ENCODE data around the gene PTPA. TPM values are rescaled to one million over a fixed set of nuclear protein-coding genes. Genes with fewer than 3 reads are reported as not detected.

Gene PTPA
- total and polyA plus RNA-seq, 2 experiments from 2014 or later: 60.9 to 72.3 TPM

- Histone ChIP-seq H3K9me2 (replicated peaks; ENCODE audit: insufficient read depth) (no peaks in the 10 kb centered on the region), H4K20me1 (ENCODE audit: insufficient read depth, poor library complexity, severe bottlenecking) (no peaks in the 10 kb centered on the region), H3K27me3 (no peaks in the 10 kb centered on the region), H3K9me3 (ENCODE audit: low read depth) (no peaks in the 10 kb centered on the region), H3K4me2 (no peak overlapping the region), H3K4me3 (no peak overlapping the region), H2AFZ (no peak overlapping the region), H3K36me3 (replicated peaks; ENCODE audit: insufficient read depth, low read depth) (no peaks in the 10 kb centered on the region), H3K79me2 (peaks cover 20% of the 10 kb centered on the region), H3K27ac (no peak overlapping the region), H3K4me1 (ENCODE audit: insufficient read depth) (peaks cover 32% of the 10 kb centered on the region)
- DNase-seq (ENCODE audit: low spot score): no peak
- TF ChIP-seq EZH2phosphoT487 (IDR thresholded peaks at IDR 0.05; ENCODE audit: low read depth, severe bottlenecking, unreplicated experiment) (no peak), CTCF (IDR thresholded peaks at IDR 0.05; ENCODE audit: poor library complexity) (no peak), EZH2 (IDR thresholded peaks at IDR 0.05; ENCODE audit: borderline replicate concordance) (no peak)
- WGBS (ENCODE audit: low lambda C conversion rate, missing lambda C conversion rate): 89% methylated on average over 6 of the region's 6 CpGs
Observed at GRCh38 chr9:129148463-129149204, 37.4 kb downstream of the PTPA start.

GRCh38 chr9:129149442-129149841, 38.2 kb downstream of the PTPA start:
- Histone ChIP-seq H2AFZ (no peak overlapping the region), H3K36me3 (replicated peaks; ENCODE audit: insufficient read depth, low read depth) (no peaks in the 10 kb centered on the region), H3K9me2 (replicated peaks; ENCODE audit: insufficient read depth) (no peaks in the 10 kb centered on the region), H4K20me1 (ENCODE audit: insufficient read depth, poor library complexity, severe bottlenecking) (no peaks in the 10 kb centered on the region), H3K79me2 (peaks cover 15% of the 10 kb centered on the region), H3K27me3 (no peaks in the 10 kb centered on the region), H3K4me3 (no peak overlapping the region), H3K9me3 (ENCODE audit: low read depth) (no peaks in the 10 kb centered on the region), H3K4me2 (no peak overlapping the region), H3K27ac (no peak overlapping the region), H3K4me1 (ENCODE audit: insufficient read depth) (peaks cover 27% of the 10 kb centered on the region)
- no peak for DNase-seq (ENCODE audit: low spot score)
- 92% methylated on average over 6 of the region's 6 CpGs for WGBS (ENCODE audit: low lambda C conversion rate, missing lambda C conversion rate)
- TF ChIP-seq EZH2 (IDR thresholded peaks at IDR 0.05; ENCODE audit: borderline replicate concordance) (no peak), EZH2phosphoT487 (IDR thresholded peaks at IDR 0.05; ENCODE audit: low read depth, severe bottlenecking, unreplicated experiment) (no peak), CTCF (IDR thresholded peaks at IDR 0.05; ENCODE audit: poor library complexity) (no peak)

GRCh38 chr9:129150122-129150521, 38.9 kb downstream of the PTPA start:
- no peak for DNase-seq (ENCODE audit: low spot score)
- H2AFZ ChIP-seq: no peak overlapping the region
- H3K4me3 ChIP-seq: no peak overlapping the region
- H4K20me1 ChIP-seq (ENCODE audit: insufficient read depth, poor library complexity, severe bottlenecking): no peaks in the 10 kb centered on the region
- no peak overlapping the region for H3K27ac ChIP-seq
- H3K36me3 ChIP-seq (replicated peaks; ENCODE audit: insufficient read depth, low read depth): no peaks in the 10 kb centered on the region
- H3K27me3 ChIP-seq: no peaks in the 10 kb centered on the region
- peaks cover 23% of the 10 kb centered on the region for H3K4me1 ChIP-seq (ENCODE audit: insufficient read depth)
- TF ChIP-seq EZH2 (IDR thresholded peaks at IDR 0.05; ENCODE audit: borderline replicate concordance): no peak
- TF ChIP-seq CTCF (IDR thresholded peaks at IDR 0.05; ENCODE audit: poor library complexity): no peak
- no peak for TF ChIP-seq EZH2phosphoT487 (IDR thresholded peaks at IDR 0.05; ENCODE audit: low read depth, severe bottlenecking, unreplicated experiment)
- no peaks in the 10 kb centered on the region for H3K9me3 ChIP-seq (ENCODE audit: low read depth)
- no peaks in the 10 kb centered on the region for H3K9me2 ChIP-seq (replicated peaks; ENCODE audit: insufficient read depth)
- H3K4me2 ChIP-seq: no peak overlapping the region
- WGBS (ENCODE audit: low lambda C conversion rate, missing lambda C conversion rate): 94% methylated on average over 8 of the region's 10 CpGs
- H3K79me2 ChIP-seq: peaks cover 9% of the 10 kb centered on the region

Measured in hepatocyte (in vitro differentiated cells).